ENCODE data around the gene FAM131A. TPM values are rescaled to one million over a fixed set of nuclear protein-coding genes. Genes with fewer than 3 reads are reported as not detected.

Gene FAM131A
- total and polyA plus RNA-seq, 9 of the 15 experiments (the other 6 are each of a cell fraction or from before 2014, with no cell fraction given), result 0.48 to 11.1 (median 4.3) TPM

DNA sequence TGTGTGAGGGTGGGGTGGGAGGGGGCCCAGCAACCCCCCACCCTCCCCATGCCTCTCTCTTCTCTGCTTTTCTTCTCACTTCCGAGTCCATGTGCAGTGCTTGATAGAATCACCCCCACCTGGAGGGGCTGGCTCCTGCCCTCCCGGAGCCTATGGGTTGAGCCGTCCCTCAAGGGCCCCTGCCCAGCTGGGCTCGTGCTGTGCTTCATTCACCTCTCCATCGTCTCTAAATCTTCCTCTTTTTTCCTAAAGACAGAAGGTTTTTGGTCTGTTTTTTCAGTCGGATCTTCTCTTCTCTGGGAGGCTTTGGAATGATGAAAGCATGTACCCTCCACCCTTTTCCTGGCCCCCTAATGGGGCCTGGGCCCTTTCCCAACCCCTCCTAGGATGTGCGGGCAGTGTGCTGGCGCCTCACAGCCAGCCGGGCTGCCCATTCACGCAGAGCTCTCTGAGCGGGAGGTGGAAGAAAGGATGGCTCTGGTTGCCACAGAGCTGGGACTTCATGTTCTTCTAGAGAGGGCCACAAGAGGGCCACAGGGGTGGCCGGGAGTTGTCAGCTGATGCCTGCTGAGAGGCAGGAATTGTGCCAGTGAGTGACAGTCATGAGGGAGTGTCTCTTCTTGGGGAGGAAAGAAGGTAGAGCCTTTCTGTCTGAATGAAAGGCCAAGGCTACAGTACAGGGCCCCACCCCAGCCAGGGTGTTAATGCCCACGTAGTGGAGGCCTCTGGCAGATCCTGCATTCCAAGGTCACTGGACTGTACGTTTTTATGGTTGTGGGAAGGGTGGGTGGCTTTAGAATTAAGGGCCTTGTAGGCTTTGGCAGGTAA lies 8.1 kb downstream of the FAM131A start (continued):
- TF ChIP-seq FOXA1 (IDR thresholded peaks at IDR 0.05; ENCODE audit: borderline replicate concordance) (no peak), MTA1 (IDR thresholded peaks at IDR 0.05; ENCODE audit: borderline replicate concordance) (no peak), HLTF (IDR thresholded peaks at IDR 0.05) (no peak), TSC22D4 (tag; IDR thresholded peaks at IDR 0.05) (no peak), GATA2 (CRISPR knock-in tag; IDR thresholded peaks at IDR 0.05) (no peak), CBX2 (IDR thresholded peaks at IDR 0.05; ENCODE audit: insufficient read depth, low read length, poor library complexity, severe bottlenecking) (no peak), ZNF589 (CRISPR knock-in tag; IDR thresholded peaks at IDR 0.05; ENCODE audit: low read depth) (no peak), TRIM24 (IDR thresholded peaks at IDR 0.05) (no peak), PPARD (CRISPR knock-in tag; IDR thresholded peaks at IDR 0.05) (no peak), ZNF124 (CRISPR knock-in tag; IDR thresholded peaks at IDR 0.05) (no peak), MXI1 (IDR thresholded peaks at IDR 0.05; ENCODE audit: low read depth, low read length) (no peak), SMARCA4 (IDR thresholded peaks at IDR 0.05) (no peak), SMARCB1 (IDR thresholded peaks at IDR 0.05; ENCODE audit: insufficient read length, low read depth) (no peak), ZFP36 (IDR thresholded peaks at IDR 0.05; ENCODE audit: low read depth, low read length, partially characterized antibody) (no peak), ZNF431 (CRISPR knock-in tag; IDR thresholded peaks at IDR 0.05) (no peak), NR1H2 (CRISPR knock-in tag; IDR thresholded peaks at IDR 0.05) (no peak), ASH1L (IDR thresholded peaks at IDR 0.05; ENCODE audit: borderline replicate concordance, low read depth, partially characterized antibody) (no peak), CC2D1A (IDR thresholded peaks at IDR 0.05) (no peak), BMI1 (IDR thresholded peaks at IDR 0.05; ENCODE audit: low read length) (no peak), RFX5 (IDR thresholded peaks at IDR 0.05; ENCODE audit: low read depth, low read length) (no peak), MCM3 (IDR thresholded peaks at IDR 0.05) (no peak), RAD21 (CRISPR knock-in tag; conservative IDR thresholded peaks at IDR 0.05 in 1 of 2, IDR thresholded peaks at IDR 0.05 in 1 of 2) (peak; percentile 14 to 54; a peak in 2 of 4 replicates), SMAD2 (IDR thresholded peaks at IDR 0.05; ENCODE audit: low read depth, low read length) (no peak)
- TF ChIP-seq, protein P1, sequence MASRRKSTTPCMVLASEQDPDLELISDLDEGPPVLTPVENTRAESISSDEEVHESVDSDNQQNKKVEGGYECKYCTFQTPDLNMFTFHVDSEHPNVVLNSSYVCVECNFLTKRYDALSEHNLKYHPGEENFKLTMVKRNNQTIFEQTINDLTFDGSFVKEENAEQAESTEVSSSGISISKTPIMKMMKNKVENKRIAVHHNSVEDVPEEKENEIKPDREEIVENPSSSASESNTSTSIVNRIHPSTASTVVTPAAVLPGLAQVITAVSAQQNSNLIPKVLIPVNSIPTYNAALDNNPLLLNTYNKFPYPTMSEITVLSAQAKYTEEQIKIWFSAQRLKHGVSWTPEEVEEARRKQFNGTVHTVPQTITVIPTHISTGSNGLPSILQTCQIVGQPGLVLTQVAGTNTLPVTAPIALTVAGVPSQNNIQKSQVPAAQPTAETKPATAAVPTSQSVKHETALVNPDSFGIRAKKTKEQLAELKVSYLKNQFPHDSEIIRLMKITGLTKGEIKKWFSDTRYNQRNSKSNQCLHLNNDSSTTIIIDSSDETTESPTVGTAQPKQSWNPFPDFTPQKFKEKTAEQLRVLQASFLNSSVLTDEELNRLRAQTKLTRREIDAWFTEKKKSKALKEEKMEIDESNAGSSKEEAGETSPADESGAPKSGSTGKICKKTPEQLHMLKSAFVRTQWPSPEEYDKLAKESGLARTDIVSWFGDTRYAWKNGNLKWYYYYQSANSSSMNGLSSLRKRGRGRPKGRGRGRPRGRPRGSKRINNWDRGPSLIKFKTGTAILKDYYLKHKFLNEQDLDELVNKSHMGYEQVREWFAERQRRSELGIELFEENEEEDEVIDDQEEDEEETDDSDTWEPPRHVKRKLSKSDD (conservative IDR thresholded peaks at IDR 0.05; ENCODE audit: low read length), result no peak
- TF ChIP-seq, protein P2, sequence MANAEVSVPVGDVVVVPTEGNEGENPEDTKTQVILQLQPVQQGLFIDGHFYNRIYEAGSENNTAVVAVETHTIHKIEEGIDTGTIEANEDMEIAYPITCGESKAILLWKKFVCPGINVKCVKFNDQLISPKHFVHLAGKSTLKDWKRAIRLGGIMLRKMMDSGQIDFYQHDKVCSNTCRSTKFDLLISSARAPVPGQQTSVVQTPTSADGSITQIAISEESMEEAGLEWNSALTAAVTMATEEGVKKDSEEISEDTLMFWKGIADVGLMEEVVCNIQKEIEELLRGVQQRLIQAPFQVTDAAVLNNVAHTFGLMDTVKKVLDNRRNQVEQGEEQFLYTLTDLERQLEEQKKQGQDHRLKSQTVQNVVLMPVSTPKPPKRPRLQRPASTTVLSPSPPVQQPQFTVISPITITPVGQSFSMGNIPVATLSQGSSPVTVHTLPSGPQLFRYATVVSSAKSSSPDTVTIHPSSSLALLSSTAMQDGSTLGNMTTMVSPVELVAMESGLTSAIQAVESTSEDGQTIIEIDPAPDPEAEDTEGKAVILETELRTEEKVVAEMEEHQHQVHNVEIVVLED (CRISPR knock-in tag; IDR thresholded peaks at IDR 0.05), result no peak
- TF ChIP-seq, protein P3, sequence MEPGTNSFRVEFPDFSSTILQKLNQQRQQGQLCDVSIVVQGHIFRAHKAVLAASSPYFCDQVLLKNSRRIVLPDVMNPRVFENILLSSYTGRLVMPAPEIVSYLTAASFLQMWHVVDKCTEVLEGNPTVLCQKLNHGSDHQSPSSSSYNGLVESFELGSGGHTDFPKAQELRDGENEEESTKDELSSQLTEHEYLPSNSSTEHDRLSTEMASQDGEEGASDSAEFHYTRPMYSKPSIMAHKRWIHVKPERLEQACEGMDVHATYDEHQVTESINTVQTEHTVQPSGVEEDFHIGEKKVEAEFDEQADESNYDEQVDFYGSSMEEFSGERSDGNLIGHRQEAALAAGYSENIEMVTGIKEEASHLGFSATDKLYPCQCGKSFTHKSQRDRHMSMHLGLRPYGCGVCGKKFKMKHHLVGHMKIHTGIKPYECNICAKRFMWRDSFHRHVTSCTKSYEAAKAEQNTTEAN (CRISPR knock-in tag; IDR thresholded peaks at IDR 0.05), result 0 out of 2 replicates have a peak, but pooled peaks have one; percentile 29
